ENCODE results near the gene DEPDC7. TPM values are rescaled to one million over a fixed set of nuclear protein-coding genes. Genes with fewer than 3 reads are reported as not detected.
A peak's percentile ranks its signal among the peaks of the same experiment; 100 is the strongest.

Gene DEPDC7
- total RNA-seq, 1 experiment from 2014 or later, result 1.6 TPM

DNA sequence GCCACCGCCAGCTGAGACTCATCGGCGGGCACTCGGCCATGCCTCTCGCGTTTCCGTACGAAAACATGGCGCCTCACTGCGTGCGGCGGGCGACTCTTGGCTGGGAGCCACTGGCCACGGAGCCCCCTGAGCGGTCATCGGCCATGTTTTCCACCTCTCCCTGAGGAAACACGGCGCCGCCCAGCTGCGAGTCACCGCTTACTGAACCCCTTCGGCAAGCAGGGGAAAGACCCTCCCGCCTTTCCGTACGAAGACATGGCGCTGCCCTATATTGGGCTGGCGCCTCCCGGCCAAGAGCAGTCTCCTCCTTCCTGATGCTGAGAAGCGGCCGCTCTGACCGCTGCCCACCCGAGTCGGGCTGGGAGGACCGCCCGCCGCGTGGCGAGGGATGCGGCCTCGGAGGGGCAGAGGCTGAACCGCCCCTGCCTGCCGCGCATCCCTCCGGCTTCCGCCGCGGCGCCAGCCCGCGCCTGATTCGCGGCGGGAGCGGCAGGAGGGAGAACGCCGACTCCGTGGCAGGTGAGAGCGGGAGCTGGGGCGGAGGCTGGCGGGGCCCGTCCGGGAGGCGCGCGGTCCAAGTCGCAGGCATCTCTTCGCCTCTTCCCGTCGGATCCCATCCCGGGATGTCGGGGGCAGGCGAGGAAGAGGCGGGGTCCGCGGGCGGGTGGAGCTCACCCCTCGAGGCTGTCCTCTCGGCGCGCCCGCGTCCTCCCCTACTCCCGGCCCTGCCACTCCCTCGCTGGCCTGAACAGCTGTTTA lies 23.8 kb downstream of the DEPDC7 start, which contains the start of gene TCP11L1:
TCP11L1 (plus strand) TSS at position 299 of the 759 bp plus-strand sequence. CDS start 4,202 bp downstream, outside the sequence.
- intact Hi-C loops (cut with micrococcal nuclease; ENCODE audit: unreplicated experiment), result no loop called here
- Mint-ChIP-seq H3K36me3 (ENCODE audit: insufficient read depth, unreplicated experiment) (peaks cover 22% of the 10 kb centered on the region), H3K27ac (ENCODE audit: unreplicated experiment) (peak within 1 kb of the TSS; percentile 71), H3K4me1 (ENCODE audit: low read depth, unreplicated experiment) (peaks cover 17% of the 10 kb centered on the region), H3K27me3 (ENCODE audit: unreplicated experiment) (no peaks in the 10 kb centered on the region), H3K4me3 (ENCODE audit: low read depth, unreplicated experiment) (peak within 1 kb of the TSS; percentile 80), H3K9me3 (ENCODE audit: low read depth, unreplicated experiment) (no peaks in the 10 kb centered on the region)
- peak; percentile 71 for DNase-seq
- CTCF ChIA-PET, result interaction anchor here (0.6 to 1.6 kb wide), 4 partner anchors 22 to 766 kb away, joined by 3 to 4 read pairs (median 4); no protein-coding TSS in a partner anchor
- no TSS peak for BruUV-seq (replicated peaks)
- TF ChIP-seq CTCF (IDR thresholded peaks at IDR 0.05; ENCODE audit: unreplicated experiment), result no peak

DNA sequence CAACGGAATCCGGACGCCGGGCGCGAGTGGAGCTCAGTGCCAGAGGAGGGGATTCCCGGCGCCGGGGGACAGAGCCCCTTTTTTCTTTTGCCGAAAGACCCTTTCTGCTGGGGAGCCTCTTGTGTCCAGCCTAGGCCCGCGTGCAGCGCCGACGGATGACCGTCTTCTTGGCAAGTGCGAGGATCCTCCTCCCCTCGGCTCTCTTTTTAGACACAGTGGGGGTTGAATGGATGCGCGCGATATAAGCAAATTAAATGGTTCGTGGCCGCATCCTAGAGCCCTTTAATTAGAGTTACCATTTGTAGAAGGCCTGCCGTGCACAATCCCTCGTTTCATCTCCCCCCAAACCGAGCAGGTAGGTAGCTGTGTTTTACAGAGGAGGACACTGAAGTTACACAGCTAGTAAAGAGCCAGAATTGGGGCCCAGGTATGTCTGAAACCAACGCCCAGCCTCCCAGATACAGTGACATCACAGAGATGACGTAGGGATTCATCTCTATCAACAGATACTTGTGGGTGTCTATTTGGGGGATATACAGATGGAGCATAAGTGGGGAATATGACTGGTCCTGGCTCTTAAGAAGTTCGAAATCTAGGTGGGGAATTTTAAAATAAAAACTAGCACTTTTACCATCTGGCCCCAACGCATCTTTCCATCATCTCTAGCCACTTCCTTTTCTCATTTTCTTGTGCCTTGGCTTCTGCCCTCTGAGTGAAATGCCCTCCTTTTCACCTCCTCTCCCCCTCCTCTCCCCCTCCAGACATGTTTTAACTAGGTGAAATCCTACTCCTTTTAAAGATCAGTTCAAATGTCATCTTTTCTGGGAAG lies 24.6 kb downstream of the DEPDC7 start:
- Mint-ChIP-seq H3K4me3 (ENCODE audit: low read depth, unreplicated experiment) (peak overlapping the region; percentile 80), H3K9me3 (ENCODE audit: low read depth, unreplicated experiment) (no peaks in the 10 kb centered on the region), H3K27ac (ENCODE audit: unreplicated experiment) (peak overlapping the region; percentile 9), H3K36me3 (ENCODE audit: insufficient read depth, unreplicated experiment) (peaks cover 22% of the 10 kb centered on the region), H3K27me3 (ENCODE audit: unreplicated experiment) (no peaks in the 10 kb centered on the region), H3K4me1 (ENCODE audit: low read depth, unreplicated experiment) (peaks cover 20% of the 10 kb centered on the region)
- no peak for DNase-seq
- BruUV-seq (replicated peaks), result no TSS peak
- no peak for TF ChIP-seq CTCF (IDR thresholded peaks at IDR 0.05; ENCODE audit: unreplicated experiment)
- intact Hi-C loops (cut with micrococcal nuclease; ENCODE audit: unreplicated experiment), result no loop called here
- CTCF ChIA-PET, result interaction anchor here (0.6 to 1.6 kb wide), 2 partner anchors 21 to 401 kb away, joined by 4 read pairs; no protein-coding TSS in a partner anchor

DNA sequence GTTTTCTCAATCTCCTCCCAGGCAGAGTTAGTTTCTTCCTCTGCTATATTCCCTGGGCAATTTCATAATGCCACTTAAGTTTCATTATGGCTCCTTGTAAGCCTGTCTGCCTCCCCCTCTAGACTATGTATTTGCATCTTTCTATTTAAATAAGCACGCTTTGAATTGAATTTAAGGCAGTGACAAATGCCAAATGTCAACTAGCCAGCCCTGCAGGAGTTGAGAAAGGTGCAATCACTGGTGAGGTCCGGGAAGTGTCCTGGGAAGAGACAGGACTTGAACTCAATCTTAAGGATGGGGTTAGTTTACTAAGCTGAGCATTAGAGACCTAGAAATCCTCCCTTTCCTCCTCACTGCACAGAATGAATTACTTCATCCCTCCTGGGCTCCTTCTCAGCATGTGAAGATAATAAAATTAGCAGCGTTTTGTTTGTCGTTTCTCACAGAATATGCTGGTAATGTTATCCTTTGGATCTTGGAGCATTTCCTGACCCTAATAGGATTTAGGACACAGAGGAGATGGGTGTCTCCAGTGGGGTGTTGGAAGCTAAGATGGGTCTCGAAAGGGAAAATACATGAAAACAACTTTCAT lies 25.3 kb downstream of the DEPDC7 start:
- BruUV-seq (replicated peaks), result TSS peak; percentile 46
- Mint-ChIP-seq H3K27ac (ENCODE audit: unreplicated experiment) (peak overlapping the region; percentile 9), H3K9me3 (ENCODE audit: low read depth, unreplicated experiment) (no peaks in the 10 kb centered on the region), H3K4me3 (ENCODE audit: low read depth, unreplicated experiment) (peak overlapping the region; percentile 80), H3K4me1 (ENCODE audit: low read depth, unreplicated experiment) (peaks cover 27% of the 10 kb centered on the region), H3K36me3 (ENCODE audit: insufficient read depth, unreplicated experiment) (peaks cover 22% of the 10 kb centered on the region), H3K27me3 (ENCODE audit: unreplicated experiment) (no peaks in the 10 kb centered on the region)
- CTCF ChIA-PET, result no interaction called here
- TF ChIP-seq CTCF (IDR thresholded peaks at IDR 0.05; ENCODE audit: unreplicated experiment), result no peak
- intact Hi-C loops (cut with micrococcal nuclease; ENCODE audit: unreplicated experiment), result no loop called here
- no peak for DNase-seq

GRCh38 chr11:33043221-33043830 lies 27.6 kb downstream of the DEPDC7 start:
- no peaks in the 10 kb centered on the region for H3K9me3 Mint-ChIP-seq (ENCODE audit: low read depth, unreplicated experiment)
- H3K27me3 Mint-ChIP-seq (ENCODE audit: unreplicated experiment), result no peaks in the 10 kb centered on the region
- no peak for TF ChIP-seq CTCF (IDR thresholded peaks at IDR 0.05; ENCODE audit: unreplicated experiment)
- no TSS peak for BruUV-seq (replicated peaks)
- H3K36me3 Mint-ChIP-seq (ENCODE audit: insufficient read depth, unreplicated experiment), result peaks cover 22% of the 10 kb centered on the region
- H3K4me1 Mint-ChIP-seq (ENCODE audit: low read depth, unreplicated experiment), result peaks cover 33% of the 10 kb centered on the region
- no peak overlapping the region for H3K4me3 Mint-ChIP-seq (ENCODE audit: low read depth, unreplicated experiment)
- CTCF ChIA-PET, result no interaction called here
- intact Hi-C loops (cut with micrococcal nuclease; ENCODE audit: unreplicated experiment), result no loop called here
- no peak overlapping the region for H3K27ac Mint-ChIP-seq (ENCODE audit: unreplicated experiment)
- no peak for DNase-seq

Measured in Calu3 (cell line).